ENCODE measurements around the gene FDXR.

DNA sequence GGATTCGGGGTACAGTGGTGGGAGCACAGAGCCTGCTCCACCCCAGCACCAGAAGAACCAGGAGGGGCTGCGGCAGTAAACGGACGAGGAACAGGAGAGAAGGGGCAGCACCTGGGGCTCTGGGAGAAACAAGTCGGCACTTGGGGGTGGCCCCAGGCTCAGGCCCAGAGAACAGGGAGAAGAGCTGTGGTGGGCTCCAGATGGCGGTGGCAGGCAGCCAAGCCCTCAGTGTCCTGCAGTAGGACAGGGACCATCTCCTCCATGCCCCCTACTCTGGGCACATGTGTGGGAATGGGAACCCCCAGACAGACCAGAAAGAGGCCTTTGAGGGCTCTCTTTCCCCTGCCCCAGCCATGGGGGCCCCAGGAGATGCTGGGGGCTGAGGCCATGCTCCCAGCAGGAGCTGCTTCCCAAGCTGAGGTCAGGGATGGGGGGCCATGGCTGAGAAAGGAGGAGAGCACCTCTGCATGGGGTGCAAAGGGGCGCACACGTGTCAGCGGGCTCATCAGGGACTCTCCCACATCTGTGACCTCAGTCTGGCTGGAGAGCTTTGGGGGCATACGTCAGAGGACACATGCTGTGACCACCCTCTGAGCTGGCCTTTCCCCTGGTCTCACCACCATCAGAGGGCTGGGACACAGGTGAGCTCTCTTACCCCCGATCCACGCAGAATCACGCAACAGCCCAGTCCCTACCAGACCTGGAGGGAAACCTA, 43.5 kb upstream of the FDXR start:
- TF ChIP-seq, protein P1, sequence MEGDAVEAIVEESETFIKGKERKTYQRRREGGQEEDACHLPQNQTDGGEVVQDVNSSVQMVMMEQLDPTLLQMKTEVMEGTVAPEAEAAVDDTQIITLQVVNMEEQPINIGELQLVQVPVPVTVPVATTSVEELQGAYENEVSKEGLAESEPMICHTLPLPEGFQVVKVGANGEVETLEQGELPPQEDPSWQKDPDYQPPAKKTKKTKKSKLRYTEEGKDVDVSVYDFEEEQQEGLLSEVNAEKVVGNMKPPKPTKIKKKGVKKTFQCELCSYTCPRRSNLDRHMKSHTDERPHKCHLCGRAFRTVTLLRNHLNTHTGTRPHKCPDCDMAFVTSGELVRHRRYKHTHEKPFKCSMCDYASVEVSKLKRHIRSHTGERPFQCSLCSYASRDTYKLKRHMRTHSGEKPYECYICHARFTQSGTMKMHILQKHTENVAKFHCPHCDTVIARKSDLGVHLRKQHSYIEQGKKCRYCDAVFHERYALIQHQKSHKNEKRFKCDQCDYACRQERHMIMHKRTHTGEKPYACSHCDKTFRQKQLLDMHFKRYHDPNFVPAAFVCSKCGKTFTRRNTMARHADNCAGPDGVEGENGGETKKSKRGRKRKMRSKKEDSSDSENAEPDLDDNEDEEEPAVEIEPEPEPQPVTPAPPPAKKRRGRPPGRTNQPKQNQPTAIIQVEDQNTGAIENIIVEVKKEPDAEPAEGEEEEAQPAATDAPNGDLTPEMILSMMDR (IDR thresholded peaks at IDR 0.05; ENCODE audit: insufficient read depth, low read length), result no peak
- TF ChIP-seq SPI1 (IDR thresholded peaks at IDR 0.05; ENCODE audit: borderline replicate concordance, low read depth) (no peak), POLR2AphosphoS5 (IDR thresholded peaks at IDR 0.05; ENCODE audit: low read depth) (no peak)
- TF ChIP-seq, protein P2, sequence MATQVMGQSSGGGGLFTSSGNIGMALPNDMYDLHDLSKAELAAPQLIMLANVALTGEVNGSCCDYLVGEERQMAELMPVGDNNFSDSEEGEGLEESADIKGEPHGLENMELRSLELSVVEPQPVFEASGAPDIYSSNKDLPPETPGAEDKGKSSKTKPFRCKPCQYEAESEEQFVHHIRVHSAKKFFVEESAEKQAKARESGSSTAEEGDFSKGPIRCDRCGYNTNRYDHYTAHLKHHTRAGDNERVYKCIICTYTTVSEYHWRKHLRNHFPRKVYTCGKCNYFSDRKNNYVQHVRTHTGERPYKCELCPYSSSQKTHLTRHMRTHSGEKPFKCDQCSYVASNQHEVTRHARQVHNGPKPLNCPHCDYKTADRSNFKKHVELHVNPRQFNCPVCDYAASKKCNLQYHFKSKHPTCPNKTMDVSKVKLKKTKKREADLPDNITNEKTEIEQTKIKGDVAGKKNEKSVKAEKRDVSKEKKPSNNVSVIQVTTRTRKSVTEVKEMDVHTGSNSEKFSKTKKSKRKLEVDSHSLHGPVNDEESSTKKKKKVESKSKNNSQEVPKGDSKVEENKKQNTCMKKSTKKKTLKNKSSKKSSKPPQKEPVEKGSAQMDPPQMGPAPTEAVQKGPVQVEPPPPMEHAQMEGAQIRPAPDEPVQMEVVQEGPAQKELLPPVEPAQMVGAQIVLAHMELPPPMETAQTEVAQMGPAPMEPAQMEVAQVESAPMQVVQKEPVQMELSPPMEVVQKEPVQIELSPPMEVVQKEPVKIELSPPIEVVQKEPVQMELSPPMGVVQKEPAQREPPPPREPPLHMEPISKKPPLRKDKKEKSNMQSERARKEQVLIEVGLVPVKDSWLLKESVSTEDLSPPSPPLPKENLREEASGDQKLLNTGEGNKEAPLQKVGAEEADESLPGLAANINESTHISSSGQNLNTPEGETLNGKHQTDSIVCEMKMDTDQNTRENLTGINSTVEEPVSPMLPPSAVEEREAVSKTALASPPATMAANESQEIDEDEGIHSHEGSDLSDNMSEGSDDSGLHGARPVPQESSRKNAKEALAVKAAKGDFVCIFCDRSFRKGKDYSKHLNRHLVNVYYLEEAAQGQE (IDR thresholded peaks at IDR 0.05; ENCODE audit: insufficient replicate concordance, low read depth), result no peak
